IPS-NIHi11 (cell line): Measurements from ENCODE around the gene NTHL1.

Source experiments
- DNase-seq: peaks from one replicate; pipeline ENCODE4 v3.0.0; 2012; ENCODE audit warnings: mixed read lengths, low spot score

The NTHL1 gene

GRCh38 chr16:1991948-1992703 lies 55.5 kb downstream of the NTHL1 start:
- DNase-seq = peak; percentile 98

- no peak for DNase-seq
These were observed 56.1 kb downstream of the NTHL1 start for GRCh38 chr16:1991588-1991947.

- no peak for DNase-seq
These were observed 56.5 kb downstream of the NTHL1 start for GRCh38 chr16:1991135-1991551.

- DNase-seq = peak; percentile 66
These were observed 57.1 kb downstream of the NTHL1 start for GRCh38 chr16:1990351-1991134.

- no peak for DNase-seq
These were observed 57.6 kb downstream of the NTHL1 start for GRCh38 chr16:1990101-1990350.
